Mesenchymal stem cell (in vitro differentiated cells and primary cell): ENCODE data around the gene STX18. TPM values are rescaled to one million over a fixed set of nuclear protein-coding genes. Genes with fewer than 3 reads are reported as not detected.

Experiments
- DNase-seq: peaks from one replicate; pipeline ENCODE4 v3.0.0-alpha.2; 2013
- H2AFZ ChIP-seq: one replicate; pipeline ENCODE4 v1.6.1; 2013; ENCODE audit warnings: low read depth, mild to moderate bottlenecking, control low read depth, inconsistent platforms, low read length, moderate library complexity
- H2AK5ac ChIP-seq: 2 replicates; pipeline ENCODE4 v1.6.1; 2013; ENCODE audit warnings: low read length, moderate library complexity, mild to moderate bottlenecking, inconsistent platforms; ENCODE audit not compliant: severe bottlenecking
- H2BK120ac ChIP-seq: one replicate; pipeline ENCODE4 v1.6.1; 2013; ENCODE audit warnings: low read depth, mild to moderate bottlenecking, inconsistent platforms, low read length, moderate library complexity
- H2BK12ac ChIP-seq, 2 experiments: one replicate each; pipeline ENCODE4 v1.6.1; 2013; ENCODE audit warnings: inconsistent platforms in 2 of 2, low read length in 2 of 2, mild to moderate bottlenecking in 2 of 2, moderate library complexity in 2 of 2, control low read depth in 1 of 2
- H2BK15ac ChIP-seq: one replicate; pipeline ENCODE4 v1.6.1; 2013; ENCODE audit warnings: mild to moderate bottlenecking, low read depth, inconsistent platforms; ENCODE audit not compliant: poor library complexity, severe bottlenecking
- H2BK5ac ChIP-seq: 2 replicates; pipeline ENCODE4 v1.6.1; 2013; ENCODE audit warnings: low read depth, mild to moderate bottlenecking, low read length, control low read depth, inconsistent platforms; ENCODE audit not compliant: poor library complexity, severe bottlenecking
- H3K14ac ChIP-seq, 2 experiments: one replicate each; pipeline ENCODE4 v1.6.1; 2013; ENCODE audit warnings: inconsistent platforms in 2 of 2, low read length in 2 of 2, control low read depth in 1 of 2, mild to moderate bottlenecking in 1 of 2, moderate library complexity in 1 of 2
- H3K18ac ChIP-seq, 2 experiments: one replicate each; pipeline ENCODE4 v1.6.1; 2013; ENCODE audit warnings: inconsistent platforms in 2 of 2, low read length in 2 of 2, control low read depth in 1 of 2, low read depth in 1 of 2, mild to moderate bottlenecking in 1 of 2
- H3K23ac ChIP-seq, 2 experiments: one replicate each; pipeline ENCODE4 v1.6.1; 2013; ENCODE audit warnings: inconsistent platforms in 2 of 2, low read length in 2 of 2, mild to moderate bottlenecking in 2 of 2, moderate library complexity in 2 of 2, control low read depth in 1 of 2
- H3K27ac ChIP-seq: 2 replicates; pipeline ENCODE4 v1.5.1; 2013; ENCODE audit warnings: mild to moderate bottlenecking, moderate library complexity, low read length, control low read depth, inconsistent platforms; ENCODE audit not compliant: poor library complexity, severe bottlenecking
- H3K27me3 ChIP-seq, 2 experiments: 2 replicates each; pipeline versions ENCODE4 v1.6.1 to v1.7.0; 2013; ENCODE audit warnings: low read length in 2 of 2, mild to moderate bottlenecking in 2 of 2, moderate library complexity in 2 of 2, control low read depth in 1 of 2, inconsistent platforms in 1 of 2; ENCODE audit not compliant: control insufficient read depth in 1 of 2, insufficient read depth in 1 of 2
- H3K36me3 ChIP-seq, 2 experiments: 2 replicates each; pipeline versions ENCODE4 v1.6.1 to v1.7.0; 2013; ENCODE audit warnings: low read length in 2 of 2, control low read depth in 1 of 2, inconsistent platforms in 1 of 2, low read depth in 1 of 2, mild to moderate bottlenecking in 1 of 2; ENCODE audit not compliant: insufficient read depth in 2 of 2, control insufficient read depth in 1 of 2
- H3K4ac ChIP-seq, 2 experiments: one replicate each; pipeline ENCODE4 v1.6.1; 2013; ENCODE audit warnings: inconsistent platforms in 2 of 2, low read length in 2 of 2, mild to moderate bottlenecking in 2 of 2, moderate library complexity in 2 of 2, control low read depth in 1 of 2, low read depth in 1 of 2
- H3K4me1 ChIP-seq: 2 replicates; pipeline ENCODE4 v1.6.1; 2013; ENCODE audit warnings: low read depth, low read length, control low read depth; ENCODE audit not compliant: control insufficient read depth, insufficient read depth
- H3K4me2 ChIP-seq: 2 replicates; pipeline ENCODE4 v1.6.1; 2013; ENCODE audit warnings: low read length, mild to moderate bottlenecking, inconsistent platforms; ENCODE audit not compliant: poor library complexity, severe bottlenecking
- H3K4me3 ChIP-seq, 2 experiments: 2 replicates each; pipeline versions ENCODE4 v1.5.1 to v1.7.0; 2013; ENCODE audit warnings: low read length in 2 of 2, mild to moderate bottlenecking in 2 of 2, control low read depth in 1 of 2, low read depth in 1 of 2; ENCODE audit not compliant: insufficient read depth in 1 of 2
- H3K79me1 ChIP-seq: replicated peaks from 2 replicates; pipeline ENCODE4 v1.6.1; 2013; ENCODE audit warnings: mild to moderate bottlenecking, control low read depth, low read length, inconsistent platforms; ENCODE audit not compliant: poor library complexity, severe bottlenecking
- H3K9ac ChIP-seq: 2 replicates; pipeline ENCODE4 v1.7.0; 2013; ENCODE audit warnings: mild to moderate bottlenecking, low read length, moderate library complexity
- H3K9me3 ChIP-seq: 2 replicates; pipeline ENCODE4 v1.7.0; 2013; ENCODE audit warnings: mild to moderate bottlenecking, low read length; ENCODE audit not compliant: control insufficient read depth
- H4K8ac ChIP-seq: one replicate; pipeline ENCODE4 v1.6.1; 2013; ENCODE audit warnings: inconsistent platforms, mild to moderate bottlenecking, low read length, moderate library complexity
- H4K91ac ChIP-seq: one replicate; pipeline ENCODE4 v1.6.1; 2013; ENCODE audit warnings: mild to moderate bottlenecking, low read length, inconsistent platforms
- WGBS: methylation state at CpG from one replicate; pipeline ENCODE4 v1.1.7; 2013; ENCODE audit warnings: mixed read lengths; 5-methylcytosine and 5-hydroxymethylcytosine counted together
- polyA plus RNA-seq, 2 experiments: library from polyadenylated mRNA; stranded (reverse); fragments of 200-250 nt; gene quantifications; one replicate each; pipeline ENCODE4 v1.2.3, GENCODE V29; 2013

Gene STX18
- 28.2 TPM for polyA plus RNA-seq (2013, experiment 1 of 2)
- 27.9 TPM for polyA plus RNA-seq (2013, experiment 2 of 2)

DNA sequence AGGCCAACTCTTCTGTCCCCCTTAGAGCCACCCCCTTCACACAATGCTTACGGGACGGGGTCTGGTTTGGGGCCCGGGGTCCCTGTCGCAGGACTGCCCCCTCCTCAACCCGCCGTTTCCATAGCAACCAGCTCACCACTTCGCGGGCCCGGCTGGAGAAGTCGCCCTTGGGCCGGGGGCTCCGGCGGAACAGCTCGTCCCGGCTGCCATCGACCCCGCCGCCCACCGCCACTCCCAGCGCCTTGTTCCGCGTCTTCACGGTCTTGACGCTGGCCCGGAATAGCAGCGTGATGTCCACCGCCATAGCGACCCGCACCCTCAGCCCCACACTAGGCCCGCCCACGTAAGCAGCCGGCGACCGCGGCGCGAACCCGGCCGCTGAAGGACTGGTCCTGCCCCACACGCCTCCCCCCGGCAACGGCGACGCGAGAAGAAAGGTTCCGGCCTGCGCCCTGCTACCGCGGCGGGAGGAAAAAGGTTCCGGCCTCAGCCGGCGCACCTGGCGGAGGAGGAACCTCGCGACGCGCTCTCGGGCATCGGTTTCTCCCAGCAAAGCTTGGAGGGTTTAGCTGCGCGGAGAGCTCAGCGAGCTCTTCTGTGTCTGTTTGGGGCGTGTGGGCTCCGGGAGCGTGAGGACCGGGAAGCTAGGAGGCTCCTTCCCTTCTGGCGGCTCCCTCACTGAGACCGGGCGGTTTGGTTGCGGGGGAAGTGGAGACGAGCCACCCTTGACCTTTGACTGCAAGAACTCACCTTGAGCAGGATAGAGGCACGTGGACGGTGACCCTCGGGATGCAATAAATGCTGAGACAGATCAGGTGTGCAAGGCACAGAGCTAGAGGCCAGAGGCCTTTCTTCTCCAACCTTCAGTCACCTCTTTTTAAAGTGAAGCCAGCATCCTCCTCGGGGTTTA lies at the start of gene STX18:
TSS of gene STX18 (minus strand) at position 388 of the 910 bp plus-strand sequence. CDS start at position 304, 84 bp downstream.
- DNase-seq, result peak; percentile 88
- WGBS, result under 1% methylated on average over 75 of the region's 76 CpGs
- peak within 1 kb of the TSS; percentile 95 for H4K8ac ChIP-seq

GRCh38 chr4:4591071-4591470 lies 49.2 kb upstream of the STX18 start:
- Histone ChIP-seq H3K4ac (no peak overlapping the region), H3K9me3 (peaks cover 18% of the 10 kb centered on the region), H2BK15ac (no peak overlapping the region), H3K4me2 (no peak overlapping the region), H3K23ac (no peak overlapping the region), H4K91ac (peak overlapping the region; percentile 70), H2BK120ac (no peak overlapping the region), H3K27me3 (no peaks in the 10 kb centered on the region), H2AK5ac (no peak overlapping the region), H2AFZ (no peak overlapping the region), H3K27ac (no peak overlapping the region), H3K79me1 (no peaks in the 10 kb centered on the region), H3K14ac (no peak overlapping the region), H3K36me3 (no peaks in the 10 kb centered on the region), H2BK5ac (no peak overlapping the region), H4K8ac (no peak overlapping the region), H2BK12ac (peak overlapping the region in 1 of 2 experiments; percentile 21), H3K9ac (peak overlapping the region; percentile 30), H3K4me3 (peak overlapping the region in 1 of 2 experiments; percentile 7), H3K18ac (no peak overlapping the region), H3K4me1 (no peaks in the 10 kb centered on the region)
- DNase-seq, result no peak
- WGBS, result 90% methylated on average over 2 of the region's 4 CpGs

More for the DNA sequence above, at the start of gene STX18:
- Histone ChIP-seq H3K23ac (no peak within 1 kb of the TSS), H2BK5ac (no peak within 1 kb of the TSS), H2BK120ac (no peak within 1 kb of the TSS), H3K4me1 (peaks cover 4% of the 10 kb centered on the region), H3K4ac (peak within 1 kb of the TSS; percentile 59 to 94), H3K4me2 (peak within 1 kb of the TSS; percentile 71), H2BK12ac (peak within 1 kb of the TSS in 1 of 2 experiments; percentile 50), H3K4me3 (peak within 1 kb of the TSS; percentile 82 to 94), H3K36me3 (peaks cover 0 to 17% of the 10 kb centered on the region in 2 experiments), H3K9me3 (no peaks in the 10 kb centered on the region), H2BK15ac (peak within 1 kb of the TSS; percentile 85), H3K18ac (peak within 1 kb of the TSS; percentile 76 to 90), H3K14ac (peak within 1 kb of the TSS in 1 of 2 experiments; percentile 35), H4K91ac (peak within 1 kb of the TSS; percentile 81), H3K79me1 (peaks cover 15% of the 10 kb centered on the region), H2AFZ (peak within 1 kb of the TSS; percentile 66), H3K27me3 (no peaks in the 10 kb centered on the region), H2AK5ac (no peak within 1 kb of the TSS), H3K9ac (peak within 1 kb of the TSS; percentile 99), H3K27ac (peak within 1 kb of the TSS; percentile 55)

DNA sequence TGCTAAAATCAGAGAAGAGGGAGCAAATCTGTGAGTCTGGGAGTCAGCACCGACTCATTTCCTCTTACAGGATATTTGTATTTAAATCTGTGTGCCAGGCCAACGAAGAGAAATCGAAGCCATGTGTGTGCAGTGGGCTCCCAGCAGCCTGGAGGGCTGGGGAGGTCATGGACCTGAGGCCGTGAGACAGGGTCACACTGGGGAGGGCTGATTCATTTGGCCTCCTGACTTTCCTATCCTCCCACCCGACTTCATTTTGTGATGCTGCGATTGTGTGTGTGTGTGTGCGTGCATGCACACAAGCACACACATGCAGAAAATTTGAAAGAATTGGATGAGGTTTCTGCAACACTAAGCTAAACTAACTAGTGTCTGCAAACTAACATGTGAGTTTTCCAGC lies 48.7 kb upstream of the STX18 start:
- Histone ChIP-seq H3K79me1 (no peaks in the 10 kb centered on the region), H2AFZ (no peak overlapping the region), H3K9me3 (peaks cover 12% of the 10 kb centered on the region), H3K4me1 (no peaks in the 10 kb centered on the region), H2BK5ac (no peak overlapping the region), H3K9ac (peak overlapping the region; percentile 30), H3K4ac (no peak overlapping the region), H4K91ac (no peak overlapping the region), H3K14ac (peak overlapping the region in 1 of 2 experiments; percentile 19), H3K27me3 (no peaks in the 10 kb centered on the region), H3K27ac (no peak overlapping the region), H3K18ac (no peak overlapping the region), H3K4me3 (peak overlapping the region in 1 of 2 experiments; percentile 7), H2BK12ac (no peak overlapping the region), H3K4me2 (no peak overlapping the region), H3K23ac (no peak overlapping the region), H2BK15ac (no peak overlapping the region), H2AK5ac (no peak overlapping the region), H2BK120ac (no peak overlapping the region), H4K8ac (no peak overlapping the region), H3K36me3 (no peaks in the 10 kb centered on the region)
- DNase-seq, result peak; percentile 16
- 8% methylated on average over 4 of the region's 7 CpGs for WGBS

GRCh38 chr4:4585012-4585670 lies 43.3 kb upstream of the STX18 start:
- Histone ChIP-seq H3K36me3 (no peaks in the 10 kb centered on the region), H2AK5ac (no peak overlapping the region), H3K4me1 (peaks cover 3% of the 10 kb centered on the region), H4K91ac (no peak overlapping the region), H3K23ac (no peak overlapping the region), H3K4me2 (no peak overlapping the region), H3K9ac (peak overlapping the region; percentile 73), H4K8ac (no peak overlapping the region), H3K18ac (no peak overlapping the region), H3K4ac (no peak overlapping the region), H2BK12ac (no peak overlapping the region), H3K4me3 (peak overlapping the region in 1 of 2 experiments; percentile 35), H3K14ac (no peak overlapping the region), H2BK5ac (no peak overlapping the region), H2BK15ac (no peak overlapping the region), H3K27ac (peak overlapping the region; percentile 40), H3K9me3 (peaks cover 5% of the 10 kb centered on the region), H3K27me3 (no peaks in the 10 kb centered on the region), H2AFZ (no peak overlapping the region), H2BK120ac (no peak overlapping the region), H3K79me1 (no peaks in the 10 kb centered on the region)
- peak; percentile 46 for DNase-seq
- WGBS, result 56% methylated on average over 3 of the region's 3 CpGs
